Measurements from ENCODE around the gene TAC4. TPM values are rescaled to one million over a fixed set of nuclear protein-coding genes. Genes with fewer than 3 reads are reported as not detected.

Gene TAC4
- total and polyA plus RNA-seq, 2 donors = 0.63 TPM; not detected in 1

GRCh38 chr17:49825645-49826044 is 22.2 kb downstream of the TAC4 start:
- Histone ChIP-seq H3K4me1 (ENCODE audit: insufficient read depth) (peaks cover 1% of the 10 kb centered on the region), H3K27ac (ENCODE audit: low read depth) (no peak overlapping the region), H3K36me3 (ENCODE audit: insufficient read depth) (peaks cover 25% of the 10 kb centered on the region), H3K4me3 (ENCODE audit: low read depth, low read length) (no peak overlapping the region)
- 63% methylated on average over 2 of the region's 2 CpGs for WGBS
- no peak for DNase-seq (ENCODE audit: extremely low spot score)

DNA sequence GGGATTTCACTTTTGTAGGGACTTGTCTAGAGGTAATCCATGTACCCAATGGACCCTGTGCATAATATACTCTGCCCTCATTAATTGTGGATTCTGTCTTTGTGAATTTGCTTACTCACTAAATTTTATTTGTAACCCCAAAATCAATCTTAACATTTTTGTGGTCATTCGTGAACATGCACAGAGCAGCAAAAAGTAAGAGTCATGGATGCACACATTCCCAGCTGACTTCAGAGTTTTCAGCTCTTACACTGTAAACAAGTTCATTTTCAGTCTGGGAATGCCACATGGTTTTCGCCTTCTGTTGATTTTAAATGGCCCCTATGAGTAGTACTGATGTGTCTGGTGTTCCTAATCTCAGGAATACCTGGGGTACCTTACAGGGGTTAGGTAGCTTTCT is 24.3 kb downstream of the TAC4 start:
- 87% methylated on average over 2 of the region's 2 CpGs for WGBS
- Histone ChIP-seq H3K4me3 (ENCODE audit: low read depth, low read length) (no peak overlapping the region), H3K27ac (ENCODE audit: low read depth) (no peak overlapping the region), H3K36me3 (ENCODE audit: insufficient read depth) (peaks cover 17% of the 10 kb centered on the region), H3K4me1 (ENCODE audit: insufficient read depth) (no peaks in the 10 kb centered on the region)
- DNase-seq (ENCODE audit: extremely low spot score) = no peak

- no peak overlapping the region for H3K4me3 ChIP-seq (ENCODE audit: low read depth, low read length)
- 52% methylated on average over 2 of the region's 2 CpGs for WGBS
- no peak for DNase-seq (ENCODE audit: extremely low spot score)
- H3K27ac ChIP-seq (ENCODE audit: low read depth) = no peak overlapping the region
- peaks cover 16% of the 10 kb centered on the region for H3K36me3 ChIP-seq (ENCODE audit: insufficient read depth)
- no peaks in the 10 kb centered on the region for H3K4me1 ChIP-seq (ENCODE audit: insufficient read depth)
Observed at GRCh38 chr17:49822829-49823228, 25.0 kb downstream of the TAC4 start.

- Histone ChIP-seq H3K4me1 (ENCODE audit: insufficient read depth) (no peaks in the 10 kb centered on the region), H3K36me3 (ENCODE audit: insufficient read depth) (peaks cover 17% of the 10 kb centered on the region), H3K27ac (ENCODE audit: low read depth) (no peak overlapping the region), H3K4me3 (ENCODE audit: low read depth, low read length) (no peak overlapping the region)
- 96% methylated on average over 1 of the region's 1 CpG for WGBS
- no peak for DNase-seq (ENCODE audit: extremely low spot score)
Observed at GRCh38 chr17:49821916-49822315, 26.0 kb downstream of the TAC4 start.

DNA sequence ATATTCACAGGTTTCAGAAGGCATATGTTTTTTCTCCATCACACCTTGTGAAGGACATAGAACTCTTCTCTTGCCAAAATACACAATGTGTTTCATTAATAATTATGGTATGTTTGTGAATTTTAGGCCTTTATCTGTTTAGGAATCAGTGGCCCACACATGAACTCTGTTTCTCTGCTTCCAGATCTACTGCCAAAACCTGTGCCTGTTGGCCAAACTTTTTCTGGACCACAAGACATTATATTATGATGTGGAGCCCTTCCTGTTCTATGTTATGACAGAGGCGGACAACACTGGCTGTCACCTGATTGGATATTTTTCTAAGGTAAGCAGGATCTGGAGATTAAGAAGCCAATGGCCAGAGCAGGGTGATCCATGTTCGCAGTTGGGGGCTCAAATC is 26.4 kb downstream of the TAC4 start:
- no peak for DNase-seq (ENCODE audit: extremely low spot score)
- Histone ChIP-seq H3K4me1 (ENCODE audit: insufficient read depth) (no peaks in the 10 kb centered on the region), H3K27ac (ENCODE audit: low read depth) (no peak overlapping the region), H3K36me3 (ENCODE audit: insufficient read depth) (peaks cover 19% of the 10 kb centered on the region), H3K4me3 (ENCODE audit: low read depth, low read length) (no peak overlapping the region)
- 79% methylated on average over 2 of the region's 2 CpGs for WGBS

- Histone ChIP-seq H3K27ac (ENCODE audit: low read depth) (no peak overlapping the region), H3K4me1 (ENCODE audit: insufficient read depth) (no peaks in the 10 kb centered on the region), H3K4me3 (ENCODE audit: low read depth, low read length) (no peak overlapping the region), H3K36me3 (ENCODE audit: insufficient read depth) (peaks cover 19% of the 10 kb centered on the region)
- DNase-seq (ENCODE audit: extremely low spot score) = no peak
- WGBS = 29% methylated on average over 1 of the region's 1 CpG
Observed at GRCh38 chr17:49820773-49821172, 27.1 kb downstream of the TAC4 start.

DNA sequence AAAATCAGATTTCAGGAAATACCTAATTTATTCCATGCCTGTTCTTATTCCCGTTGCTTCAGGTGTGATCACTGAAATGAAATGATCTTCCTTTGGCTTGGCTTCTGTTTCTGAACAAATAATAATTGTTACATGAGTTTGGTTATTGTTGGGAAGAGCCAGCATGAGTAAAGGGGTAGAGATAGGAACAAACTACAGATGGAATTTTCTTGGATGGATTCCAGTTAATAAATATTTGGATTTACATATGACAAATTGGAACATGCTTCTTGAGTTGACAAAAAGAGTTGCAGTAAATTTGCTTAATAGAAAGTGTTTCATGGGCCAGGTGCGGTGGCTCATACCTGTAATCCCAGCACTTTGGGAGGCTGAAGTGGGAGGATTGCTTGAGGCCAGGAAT is 28.2 kb downstream of the TAC4 start:
- DNase-seq (ENCODE audit: extremely low spot score) = no peak
- H3K4me1 ChIP-seq (ENCODE audit: insufficient read depth) = no peaks in the 10 kb centered on the region
- no peak overlapping the region for H3K4me3 ChIP-seq (ENCODE audit: low read depth, low read length)
- WGBS = 88% methylated on average over 2 of the region's 2 CpGs
- H3K27ac ChIP-seq (ENCODE audit: low read depth) = no peak overlapping the region
- peaks cover 19% of the 10 kb centered on the region for H3K36me3 ChIP-seq (ENCODE audit: insufficient read depth)

DNA sequence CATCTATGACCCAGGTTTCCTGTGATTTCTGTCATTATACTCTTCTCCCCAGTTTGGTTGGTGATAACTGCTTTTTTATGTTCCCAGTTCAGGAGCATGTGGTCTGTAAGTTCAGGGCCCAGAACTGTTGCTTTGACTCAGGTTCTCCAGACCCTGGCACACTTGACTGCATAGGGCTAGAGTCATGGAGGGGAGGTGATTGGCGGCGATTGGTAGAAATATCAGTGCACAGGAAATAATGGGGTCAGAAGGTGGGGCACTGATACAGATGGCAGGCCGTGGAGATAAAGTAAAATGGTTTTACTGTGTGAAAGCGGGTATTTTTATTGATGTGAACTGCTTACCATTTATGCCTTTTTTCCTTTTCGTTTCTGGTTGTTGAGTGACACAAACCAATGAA is 28.7 kb downstream of the TAC4 start:
- H3K27ac ChIP-seq (ENCODE audit: low read depth) = no peak overlapping the region

GRCh38 chr17:49817993-49818392 is 29.9 kb downstream of the TAC4 start:
- DNase-seq (ENCODE audit: extremely low spot score) = no peak
- Histone ChIP-seq H3K27ac (ENCODE audit: low read depth) (no peak overlapping the region), H3K4me3 (ENCODE audit: low read depth, low read length) (no peak overlapping the region), H3K4me1 (ENCODE audit: insufficient read depth) (no peaks in the 10 kb centered on the region), H3K36me3 (ENCODE audit: insufficient read depth) (peaks cover 11% of the 10 kb centered on the region)
- WGBS = 96% methylated on average over 4 of the region's 4 CpGs

More for the DNA sequence above, 28.7 kb downstream of the TAC4 start:
- Histone ChIP-seq H3K4me1 (ENCODE audit: insufficient read depth) (no peaks in the 10 kb centered on the region), H3K36me3 (ENCODE audit: insufficient read depth) (peaks cover 19% of the 10 kb centered on the region), H3K4me3 (ENCODE audit: low read depth, low read length) (no peak overlapping the region)
- WGBS = 90% methylated on average over 5 of the region's 5 CpGs
- DNase-seq (ENCODE audit: extremely low spot score) = no peak

DNA sequence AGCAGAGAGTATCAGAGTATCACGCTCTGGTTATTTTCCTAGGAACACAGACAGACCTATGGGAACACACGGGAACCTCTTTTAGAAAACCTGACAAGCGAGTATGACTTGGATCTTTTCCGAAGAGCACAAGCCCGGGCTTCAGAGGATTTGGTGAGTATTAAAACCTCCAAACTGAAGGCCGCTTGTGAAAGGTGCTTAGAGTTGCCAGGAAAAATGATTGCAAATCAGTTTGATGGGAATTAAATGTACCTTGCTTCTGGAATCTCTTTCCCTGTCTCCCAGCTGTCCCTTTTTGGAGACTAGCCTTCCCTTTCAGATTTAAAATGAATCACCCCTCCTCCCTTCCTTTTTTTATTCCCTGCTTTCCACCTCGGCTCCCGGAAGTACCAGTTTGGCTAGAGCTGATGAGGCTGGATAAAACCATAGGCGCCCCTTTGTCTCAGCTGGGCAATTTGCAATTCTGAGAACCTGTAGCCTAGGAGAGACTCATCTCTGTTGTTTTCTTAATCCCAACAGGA is 32.0 kb downstream of the TAC4 start:
- Histone ChIP-seq H3K36me3 (ENCODE audit: insufficient read depth) (peaks cover 9% of the 10 kb centered on the region), H3K4me3 (ENCODE audit: low read depth, low read length) (no peak overlapping the region), H3K4me1 (ENCODE audit: insufficient read depth) (no peaks in the 10 kb centered on the region), H3K27ac (ENCODE audit: low read depth) (no peak overlapping the region)
- no peak for DNase-seq (ENCODE audit: extremely low spot score)
- WGBS = 41% methylated on average over 9 of the region's 9 CpGs

- no peak for DNase-seq (ENCODE audit: extremely low spot score)
- no peaks in the 10 kb centered on the region for H3K4me1 ChIP-seq (ENCODE audit: insufficient read depth)
- H3K36me3 ChIP-seq (ENCODE audit: insufficient read depth) = peaks cover 9% of the 10 kb centered on the region
- no peak overlapping the region for H3K4me3 ChIP-seq (ENCODE audit: low read depth, low read length)
- H3K27ac ChIP-seq (ENCODE audit: low read depth) = peak overlapping the region; percentile 10
- WGBS = 50% methylated on average over 4 of the region's 4 CpGs
Observed at GRCh38 chr17:49814781-49815529, 32.9 kb downstream of the TAC4 start.

- no peak overlapping the region for H3K27ac ChIP-seq (ENCODE audit: low read depth)
- peaks cover 2% of the 10 kb centered on the region for H3K36me3 ChIP-seq (ENCODE audit: insufficient read depth)
- DNase-seq (ENCODE audit: extremely low spot score) = no peak
- 71% methylated on average over 4 of the region's 4 CpGs for WGBS
- no peak overlapping the region for H3K4me3 ChIP-seq (ENCODE audit: low read depth, low read length)
- H3K4me1 ChIP-seq (ENCODE audit: insufficient read depth) = no peaks in the 10 kb centered on the region
Observed at GRCh38 chr17:49809056-49809455, 38.8 kb downstream of the TAC4 start.

DNA sequence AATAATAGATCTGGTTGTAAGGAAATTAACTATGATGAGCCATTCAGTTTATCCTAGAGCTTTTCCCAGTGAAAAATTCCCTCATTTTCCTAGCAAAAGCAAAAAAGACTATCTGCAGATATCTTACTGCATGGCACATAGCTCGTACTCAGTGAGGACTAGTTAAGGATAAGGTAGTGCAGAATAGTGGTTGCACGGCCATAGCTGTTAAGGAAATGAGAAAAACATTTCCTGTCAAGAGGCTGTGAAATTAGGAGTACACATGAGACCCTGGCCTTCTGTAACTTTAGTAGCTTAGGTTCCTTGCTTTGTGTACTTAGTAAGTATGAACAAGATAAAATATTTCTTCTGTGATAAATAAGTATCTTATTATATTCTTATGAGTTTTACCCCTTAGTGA is 49.1 kb downstream of the TAC4 start:
- 77% methylated on average over 2 of the region's 2 CpGs for WGBS
- Histone ChIP-seq H3K4me3 (ENCODE audit: low read depth, low read length) (no peak overlapping the region), H3K4me1 (ENCODE audit: insufficient read depth) (no peaks in the 10 kb centered on the region), H3K36me3 (ENCODE audit: insufficient read depth) (peaks cover 8% of the 10 kb centered on the region), H3K27ac (ENCODE audit: low read depth) (no peak overlapping the region)
- no peak for DNase-seq (ENCODE audit: extremely low spot score)

GRCh38 chr17:49798182-49798581 is 49.7 kb downstream of the TAC4 start:
- H3K36me3 ChIP-seq (ENCODE audit: insufficient read depth) = peaks cover 11% of the 10 kb centered on the region
- DNase-seq (ENCODE audit: extremely low spot score) = no peak
- no peak overlapping the region for H3K27ac ChIP-seq (ENCODE audit: low read depth)
- H3K4me1 ChIP-seq (ENCODE audit: insufficient read depth) = no peaks in the 10 kb centered on the region
- no peak overlapping the region for H3K4me3 ChIP-seq (ENCODE audit: low read depth, low read length)
- WGBS = 81% methylated on average over 8 of the region's 8 CpGs
